Measurements from ENCODE around the gene PSMA7. TPM values are rescaled to one million over a fixed set of nuclear protein-coding genes. Genes with fewer than 3 reads are reported as not detected.
"Not testable (repeated sequence)": the region's sequence is repeated elsewhere in the genome, so short reads cannot be mapped to it uniquely, and the experiment has no call there.

The PSMA7 gene
- total RNA-seq, 1 donor from 2014 or later: 217 TPM

GRCh38 chr20:62148908-62149314 is 5.7 kb upstream of the PSMA7 start:
- Mint-ChIP-seq H3K36me3 (ENCODE audit: unreplicated experiment) (peaks cover 11% of the 10 kb centered on the region), H3K27ac (ENCODE audit: unreplicated experiment) (no peak overlapping the region), H3K27me3 (ENCODE audit: unreplicated experiment) (no peaks in the 10 kb centered on the region), H3K4me3 (ENCODE audit: unreplicated experiment) (no peak overlapping the region), H3K4me1 (ENCODE audit: unreplicated experiment) (peaks cover 36% of the 10 kb centered on the region), H3K9me3 (ENCODE audit: unreplicated experiment) (no peaks in the 10 kb centered on the region)
- no peak for DNase-seq (ENCODE audit: extremely low spot score, unreplicated experiment)
- TF ChIP-seq, protein P1, sequence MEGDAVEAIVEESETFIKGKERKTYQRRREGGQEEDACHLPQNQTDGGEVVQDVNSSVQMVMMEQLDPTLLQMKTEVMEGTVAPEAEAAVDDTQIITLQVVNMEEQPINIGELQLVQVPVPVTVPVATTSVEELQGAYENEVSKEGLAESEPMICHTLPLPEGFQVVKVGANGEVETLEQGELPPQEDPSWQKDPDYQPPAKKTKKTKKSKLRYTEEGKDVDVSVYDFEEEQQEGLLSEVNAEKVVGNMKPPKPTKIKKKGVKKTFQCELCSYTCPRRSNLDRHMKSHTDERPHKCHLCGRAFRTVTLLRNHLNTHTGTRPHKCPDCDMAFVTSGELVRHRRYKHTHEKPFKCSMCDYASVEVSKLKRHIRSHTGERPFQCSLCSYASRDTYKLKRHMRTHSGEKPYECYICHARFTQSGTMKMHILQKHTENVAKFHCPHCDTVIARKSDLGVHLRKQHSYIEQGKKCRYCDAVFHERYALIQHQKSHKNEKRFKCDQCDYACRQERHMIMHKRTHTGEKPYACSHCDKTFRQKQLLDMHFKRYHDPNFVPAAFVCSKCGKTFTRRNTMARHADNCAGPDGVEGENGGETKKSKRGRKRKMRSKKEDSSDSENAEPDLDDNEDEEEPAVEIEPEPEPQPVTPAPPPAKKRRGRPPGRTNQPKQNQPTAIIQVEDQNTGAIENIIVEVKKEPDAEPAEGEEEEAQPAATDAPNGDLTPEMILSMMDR (IDR thresholded peaks at IDR 0.05): no peak

GRCh38 chr20:62148383-62148782 is 5.2 kb upstream of the PSMA7 start:
- peaks cover 36% of the 10 kb centered on the region for H3K4me1 Mint-ChIP-seq (ENCODE audit: unreplicated experiment)
- not testable (repeated sequence) for DNase-seq (ENCODE audit: extremely low spot score, unreplicated experiment); H3K4me3 Mint-ChIP-seq (ENCODE audit: unreplicated experiment); H3K9me3 Mint-ChIP-seq (ENCODE audit: unreplicated experiment); H3K27me3 Mint-ChIP-seq (ENCODE audit: unreplicated experiment); H3K27ac Mint-ChIP-seq (ENCODE audit: unreplicated experiment); H3K36me3 Mint-ChIP-seq (ENCODE audit: unreplicated experiment)

GRCh38 chr20:62147528-62147927 is 4.3 kb upstream of the PSMA7 start:
- TF ChIP-seq, protein P1 (IDR thresholded peaks at IDR 0.05): no peak
- Mint-ChIP-seq H3K27me3 (ENCODE audit: unreplicated experiment) (no peaks in the 10 kb centered on the region), H3K36me3 (ENCODE audit: unreplicated experiment) (peaks cover under 1% of the 10 kb centered on the region), H3K4me1 (ENCODE audit: unreplicated experiment) (peaks cover 36% of the 10 kb centered on the region), H3K4me3 (ENCODE audit: unreplicated experiment) (no peak overlapping the region), H3K9me3 (ENCODE audit: unreplicated experiment) (no peaks in the 10 kb centered on the region), H3K27ac (ENCODE audit: unreplicated experiment) (no peak overlapping the region)
- DNase-seq (ENCODE audit: extremely low spot score, unreplicated experiment): no peak

- no peaks in the 10 kb centered on the region for H3K9me3 Mint-ChIP-seq (ENCODE audit: unreplicated experiment)
- peaks cover 39% of the 10 kb centered on the region for H3K4me1 Mint-ChIP-seq (ENCODE audit: unreplicated experiment)
- no peak overlapping the region for H3K4me3 Mint-ChIP-seq (ENCODE audit: unreplicated experiment)
- DNase-seq (ENCODE audit: extremely low spot score, unreplicated experiment): no peak
- no peaks in the 10 kb centered on the region for H3K27me3 Mint-ChIP-seq (ENCODE audit: unreplicated experiment)
- H3K27ac Mint-ChIP-seq (ENCODE audit: unreplicated experiment): no peak overlapping the region
- TF ChIP-seq, protein P1 (IDR thresholded peaks at IDR 0.05): no peak
- no peaks in the 10 kb centered on the region for H3K36me3 Mint-ChIP-seq (ENCODE audit: unreplicated experiment)
These were observed 3.9 kb upstream of the PSMA7 start for GRCh38 chr20:62147125-62147524.

DNA sequence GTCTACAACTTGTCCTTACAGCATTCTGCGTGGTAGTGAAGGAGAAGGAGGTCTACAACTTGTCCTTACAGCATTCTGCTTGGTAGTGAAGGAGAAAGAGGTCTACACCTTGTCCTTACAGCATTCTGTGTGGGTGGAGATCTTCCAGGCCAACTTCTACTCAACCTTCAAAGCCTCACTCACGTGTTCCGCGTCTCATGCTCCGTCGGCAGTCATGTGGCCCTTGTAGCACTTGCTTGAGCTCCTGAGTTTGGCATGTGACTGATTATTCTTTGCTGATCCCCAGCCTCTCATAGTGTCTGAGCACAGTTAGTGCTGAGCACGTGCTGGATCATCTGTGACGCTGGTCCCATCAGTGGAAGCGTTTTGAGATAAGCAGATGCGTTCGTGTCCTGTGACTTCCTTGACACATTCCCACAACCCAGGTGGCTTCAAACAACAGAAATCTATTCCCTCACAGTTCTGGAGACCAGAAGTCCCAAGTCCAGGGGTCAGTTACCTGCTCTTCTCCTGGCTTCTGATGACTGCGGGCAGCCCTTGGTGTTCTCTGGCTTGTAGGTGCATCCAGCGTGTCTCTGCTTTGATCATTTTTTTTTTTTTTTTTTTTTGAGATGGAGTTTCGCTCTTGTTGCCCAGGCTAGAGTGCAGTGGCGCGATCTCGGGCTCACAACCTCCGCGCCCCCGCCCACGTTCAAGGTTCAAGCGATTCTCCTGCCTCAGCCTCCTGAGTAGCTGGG is 3.0 kb upstream of the PSMA7 start:
- TF ChIP-seq, protein P1 (IDR thresholded peaks at IDR 0.05): no peak
- peaks cover 49% of the 10 kb centered on the region for H3K4me1 Mint-ChIP-seq (ENCODE audit: unreplicated experiment)
- H3K4me3 Mint-ChIP-seq (ENCODE audit: unreplicated experiment): no peak overlapping the region
- H3K27me3 Mint-ChIP-seq (ENCODE audit: unreplicated experiment): no peaks in the 10 kb centered on the region
- DNase-seq (ENCODE audit: extremely low spot score, unreplicated experiment): no peak
- peak overlapping the region; percentile 34 for H3K27ac Mint-ChIP-seq (ENCODE audit: unreplicated experiment)
- no peaks in the 10 kb centered on the region for H3K9me3 Mint-ChIP-seq (ENCODE audit: unreplicated experiment)
- no peaks in the 10 kb centered on the region for H3K36me3 Mint-ChIP-seq (ENCODE audit: unreplicated experiment)

All from osteocyte (in vitro differentiated cells).